Measurements from ENCODE around the gene CANT1.

- TF ChIP-seq TAF1 (IDR thresholded peaks at IDR 0.05; ENCODE audit: borderline replicate concordance, insufficient read depth, low read length), result no peak
- no peak for TF ChIP-seq SIN3A (IDR thresholded peaks at IDR 0.05; ENCODE audit: borderline replicate concordance, insufficient read depth, low read length)
- no peak for TF ChIP-seq POLR2AphosphoS5 (IDR thresholded peaks at IDR 0.05; ENCODE audit: low read depth, low read length)
- no peak for TF ChIP-seq REST (IDR thresholded peaks at IDR 0.05; ENCODE audit: insufficient read depth in 1 of 2, low read depth in 2 of 2, low read length in 2 of 2)
Observed at GRCh38 chr17:78966910-78967600, 42.5 kb downstream of the CANT1 start.
